GM12875 (cell line): ENCODE results near the gene SMG6.

Experiments
- H3K4me3 ChIP-seq: one replicate; pipeline ENCODE4 v1.5.1; 2011; ENCODE audit warnings: low read depth, low read length, control low read depth
- CTCF ChIP-seq: IDR thresholded peaks from 2 replicates; pipeline ENCODE4 v1.5.1; 2011; ENCODE audit warnings: low read depth, mild to moderate bottlenecking, control low read depth, inconsistent platforms, low read length, moderate library complexity, borderline replicate concordance; ENCODE audit not compliant: insufficient read depth

SMG6 gene

DNA sequence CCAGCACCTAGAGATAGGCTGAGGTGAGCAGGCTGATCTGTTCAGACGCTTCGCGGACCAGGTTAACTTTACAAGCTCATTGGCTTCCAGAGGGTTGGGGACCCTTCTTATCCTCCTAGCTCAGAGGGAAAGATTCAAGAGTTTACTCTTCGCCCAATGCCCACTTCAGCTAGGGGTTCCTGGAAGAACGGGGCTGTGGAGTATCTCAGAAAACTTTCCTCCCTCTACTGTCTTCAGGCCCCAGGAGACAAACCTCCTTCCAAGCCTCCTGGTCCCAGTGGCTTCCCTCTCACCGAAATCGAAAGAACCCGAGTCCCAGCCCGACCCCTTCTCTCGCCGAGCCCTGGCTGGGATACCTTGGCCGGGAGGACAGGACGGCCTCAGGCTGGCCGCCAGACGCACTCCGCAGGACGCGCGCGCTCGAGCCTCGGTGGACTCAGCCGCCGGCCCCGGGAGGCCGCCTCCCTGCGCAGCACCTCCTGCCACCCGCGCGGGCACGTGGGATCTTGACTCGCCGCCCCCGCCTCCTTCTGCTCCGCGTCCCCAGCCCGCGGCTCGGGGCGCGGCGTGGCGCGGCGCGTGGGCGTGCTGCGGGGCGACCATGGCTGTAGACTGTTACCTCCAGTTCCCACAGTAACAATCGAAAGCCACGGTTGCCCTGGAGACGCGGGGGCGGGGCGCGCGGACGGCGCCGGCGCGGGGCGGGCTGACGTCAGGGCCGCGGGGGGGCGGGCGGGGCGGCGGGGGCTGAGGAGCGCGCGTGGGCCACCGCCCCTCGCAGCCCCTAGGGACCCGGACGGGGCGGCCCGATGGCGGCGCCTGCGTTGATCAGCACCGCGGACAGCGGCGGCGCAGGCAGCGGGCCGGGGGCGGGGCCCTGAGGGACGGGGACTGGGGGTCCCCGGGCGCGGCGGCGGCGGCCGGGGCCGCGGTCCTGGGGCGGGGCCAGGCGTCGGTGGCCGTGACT is 254.0 kb downstream of the SMG6 start:
- H3K4me3 ChIP-seq, result peak overlapping the region; percentile 57
- TF ChIP-seq CTCF, result no peak

GRCh38 chr17:2048805-2049204 is 254.8 kb downstream of the SMG6 start:
- H3K4me3 ChIP-seq, result no peak overlapping the region
- no peak for TF ChIP-seq CTCF

- no peak for TF ChIP-seq CTCF
Measured at GRCh38 chr17:2047590-2047989, 256.0 kb downstream of the SMG6 start.

DNA sequence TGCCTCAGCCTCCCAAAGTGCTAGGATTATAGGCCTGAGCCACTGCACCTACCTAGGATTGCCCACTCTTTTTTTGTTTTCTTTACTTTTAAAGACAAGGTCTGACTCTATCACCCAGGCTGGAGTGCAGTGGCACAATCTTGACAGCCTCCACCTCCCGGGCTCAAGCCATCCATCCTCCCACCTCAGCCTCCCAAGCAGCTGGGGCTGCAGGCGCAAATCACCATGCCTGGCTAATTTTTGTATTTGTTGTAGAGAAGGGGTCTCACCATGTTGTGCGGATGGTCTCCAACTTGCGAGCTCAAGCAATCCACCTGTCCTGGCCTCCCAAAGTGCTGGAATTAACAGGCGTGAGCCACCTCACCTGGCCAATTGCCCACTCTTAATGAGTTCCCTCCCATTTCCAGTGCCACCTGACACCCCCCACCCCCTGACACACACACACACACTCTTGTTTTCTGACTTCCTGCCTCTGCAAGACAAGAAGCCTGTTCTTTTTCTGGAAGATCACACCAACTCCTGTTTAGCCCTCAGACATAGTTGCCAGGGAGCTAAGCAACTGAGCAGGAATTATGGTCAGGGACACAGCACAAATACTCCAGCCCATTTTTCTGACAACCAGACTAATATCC is 259.2 kb downstream of the SMG6 start:
- no peak for TF ChIP-seq CTCF
- no peak overlapping the region for H3K4me3 ChIP-seq

More at GRCh38 chr17:2047590-2047989, 256.0 kb downstream of the SMG6 start:
- no peak overlapping the region for H3K4me3 ChIP-seq

GRCh38 chr17:2043785-2044184 is 259.8 kb downstream of the SMG6 start:
- H3K4me3 ChIP-seq, result no peak overlapping the region

DNA sequence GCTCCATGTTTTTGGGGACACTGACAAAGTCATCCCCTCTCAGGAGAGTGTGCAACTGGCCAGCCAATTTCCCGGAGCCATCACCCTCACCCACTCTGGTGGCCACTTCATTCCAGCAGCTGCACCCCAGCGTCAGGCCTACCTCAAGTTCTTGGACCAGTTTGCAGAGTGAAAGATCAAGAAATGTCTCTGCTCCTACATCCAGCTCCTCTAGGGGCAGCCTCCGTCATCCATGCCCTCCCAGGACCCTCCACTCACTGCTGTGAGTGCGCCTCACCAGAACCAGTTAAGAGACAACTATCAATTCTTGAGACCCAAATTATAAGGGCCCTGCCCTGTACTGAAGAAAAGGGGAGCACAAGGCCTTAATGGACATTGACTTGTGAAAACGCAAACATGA is 260.7 kb downstream of the SMG6 start:
- H3K4me3 ChIP-seq, result peak overlapping the region; percentile 91
- TF ChIP-seq CTCF, result peak; percentile 12; the same call in 1 of the 2 replicates

More at GRCh38 chr17:2043785-2044184, 259.8 kb downstream of the SMG6 start:
- no peak for TF ChIP-seq CTCF
